ENCODE data around the gene RHPN2.
"Not testable (repeated sequence)": the region's sequence is repeated elsewhere in the genome, so short reads cannot be mapped to it uniquely, and the experiment has no call there.

The RHPN2 gene

GRCh38 chr19:32945260-32945659 lies 119.4 kb downstream of the RHPN2 start:
- Histone ChIP-seq H3K9ac (ENCODE audit: low read depth, low read length, poor library complexity, severe bottlenecking) (no peak overlapping the region), H3K27me3 (ENCODE audit: insufficient read depth, low read length, poor library complexity, severe bottlenecking) (no peaks in the 10 kb centered on the region), H3F3A (ENCODE audit: low read depth) (no peaks in the 10 kb centered on the region), H3K9me2 (replicated peaks; ENCODE audit: low read depth, low read length) (no peaks in the 10 kb centered on the region), H3K79me2 (ENCODE audit: insufficient read depth, low read length) (no peaks in the 10 kb centered on the region), H4K20me1 (ENCODE audit: insufficient read depth, low read length, poor library complexity, severe bottlenecking) (no peaks in the 10 kb centered on the region), H3K4me2 (ENCODE audit: low read depth, low read length, poor library complexity, severe bottlenecking) (no peak overlapping the region), H3K4me1 (ENCODE audit: insufficient read depth, low read length, poor library complexity, severe bottlenecking) (no peaks in the 10 kb centered on the region), H2AFZ (ENCODE audit: low read length) (no peak overlapping the region), H3K9me3 (ENCODE audit: insufficient read depth, low read depth, low read length) (no peaks in the 10 kb centered on the region), H3K4me3 (ENCODE audit: low read length, poor library complexity, severe bottlenecking) (no peak overlapping the region), H3K36me3 (ENCODE audit: insufficient read depth, low read length) (peaks cover 22% of the 10 kb centered on the region; the same call in 1 of the 2 replicates)
- TF ChIP-seq EZH2phosphoT487 (IDR thresholded peaks at IDR 0.05; ENCODE audit: borderline replicate concordance) (no peak), CTCF (conservative IDR thresholded peaks at IDR 0.05; ENCODE audit: low read length) (no peak)

- H3K27me3 ChIP-seq (ENCODE audit: insufficient read depth, low read length, poor library complexity, severe bottlenecking); H2AFZ ChIP-seq (ENCODE audit: low read length); H3K9me3 ChIP-seq (ENCODE audit: insufficient read depth, low read depth, low read length); H3F3A ChIP-seq (ENCODE audit: low read depth); H3K4me3 ChIP-seq (ENCODE audit: low read length, poor library complexity, severe bottlenecking); H3K4me1 ChIP-seq (ENCODE audit: insufficient read depth, low read length, poor library complexity, severe bottlenecking); H3K79me2 ChIP-seq (ENCODE audit: insufficient read depth, low read length); H3K9ac ChIP-seq (ENCODE audit: low read depth, low read length, poor library complexity, severe bottlenecking); H4K20me1 ChIP-seq (ENCODE audit: insufficient read depth, low read length, poor library complexity, severe bottlenecking); H3K4me2 ChIP-seq (ENCODE audit: low read depth, low read length, poor library complexity, severe bottlenecking); H3K9me2 ChIP-seq (replicated peaks; ENCODE audit: low read depth, low read length): not testable (repeated sequence)
- H3K36me3 ChIP-seq (ENCODE audit: insufficient read depth, low read length): peaks cover 16% of the 10 kb centered on the region; the same call in 1 of the 2 replicates
These were observed 123.4 kb downstream of the RHPN2 start for GRCh38 chr19:32941273-32941672.

DNA sequence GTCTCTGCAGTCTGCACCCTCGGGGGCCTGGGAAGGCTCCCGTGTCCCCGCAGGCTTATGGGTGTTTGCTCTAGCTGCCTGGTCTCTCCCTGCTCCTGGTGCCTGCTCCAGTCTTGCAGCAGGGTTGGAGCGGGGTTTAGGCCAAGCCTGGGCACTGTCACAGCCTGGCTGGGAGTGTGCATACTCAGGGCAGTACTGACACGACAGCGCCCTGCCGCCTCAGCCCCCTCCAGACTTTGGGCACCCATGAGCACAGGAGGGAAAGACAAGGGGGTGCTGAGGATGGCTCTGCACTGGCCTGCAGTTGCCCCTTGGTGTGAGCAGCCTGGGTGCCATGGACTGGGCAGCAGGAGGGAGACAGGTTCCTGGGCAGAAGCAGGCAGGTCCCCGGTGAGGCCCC lies 128.6 kb downstream of the RHPN2 start:
- Histone ChIP-seq H3K4me1 (ENCODE audit: insufficient read depth, low read length, poor library complexity, severe bottlenecking) (no peaks in the 10 kb centered on the region), H3K9me3 (ENCODE audit: insufficient read depth, low read depth, low read length) (no peaks in the 10 kb centered on the region), H3K4me2 (ENCODE audit: low read depth, low read length, poor library complexity, severe bottlenecking) (no peak overlapping the region), H3K9me2 (replicated peaks; ENCODE audit: low read depth, low read length) (no peaks in the 10 kb centered on the region), H3K27me3 (ENCODE audit: insufficient read depth, low read length, poor library complexity, severe bottlenecking) (no peaks in the 10 kb centered on the region), H3K79me2 (ENCODE audit: insufficient read depth, low read length) (no peaks in the 10 kb centered on the region), H3K36me3 (ENCODE audit: insufficient read depth, low read length) (peaks cover 5% of the 10 kb centered on the region; the same call in 1 of the 2 replicates), H3K9ac (ENCODE audit: low read depth, low read length, poor library complexity, severe bottlenecking) (no peak overlapping the region), H4K20me1 (ENCODE audit: insufficient read depth, low read length, poor library complexity, severe bottlenecking) (no peaks in the 10 kb centered on the region), H3K4me3 (ENCODE audit: low read length, poor library complexity, severe bottlenecking) (no peak overlapping the region), H2AFZ (ENCODE audit: low read length) (no peak overlapping the region), H3F3A (ENCODE audit: low read depth) (no peaks in the 10 kb centered on the region)
- TF ChIP-seq CTCF (conservative IDR thresholded peaks at IDR 0.05; ENCODE audit: low read length) (no peak), EZH2phosphoT487 (IDR thresholded peaks at IDR 0.05; ENCODE audit: borderline replicate concordance) (no peak)

- Histone ChIP-seq H3F3A (ENCODE audit: low read depth) (no peaks in the 10 kb centered on the region), H3K27me3 (ENCODE audit: insufficient read depth, low read length, poor library complexity, severe bottlenecking) (no peaks in the 10 kb centered on the region), H3K9me3 (ENCODE audit: insufficient read depth, low read depth, low read length) (no peaks in the 10 kb centered on the region), H3K36me3 (ENCODE audit: insufficient read depth, low read length) (peaks cover 5% of the 10 kb centered on the region; the same call in 1 of the 2 replicates), H4K20me1 (ENCODE audit: insufficient read depth, low read length, poor library complexity, severe bottlenecking) (no peaks in the 10 kb centered on the region), H3K9me2 (replicated peaks; ENCODE audit: low read depth, low read length) (no peaks in the 10 kb centered on the region), H2AFZ (ENCODE audit: low read length) (no peak overlapping the region), H3K4me2 (ENCODE audit: low read depth, low read length, poor library complexity, severe bottlenecking) (no peak overlapping the region), H3K79me2 (ENCODE audit: insufficient read depth, low read length) (no peaks in the 10 kb centered on the region), H3K4me1 (ENCODE audit: insufficient read depth, low read length, poor library complexity, severe bottlenecking) (no peaks in the 10 kb centered on the region), H3K4me3 (ENCODE audit: low read length, poor library complexity, severe bottlenecking) (no peak overlapping the region), H3K9ac (ENCODE audit: low read depth, low read length, poor library complexity, severe bottlenecking) (no peak overlapping the region)
- TF ChIP-seq CTCF (conservative IDR thresholded peaks at IDR 0.05; ENCODE audit: low read length) (no peak), EZH2phosphoT487 (IDR thresholded peaks at IDR 0.05; ENCODE audit: borderline replicate concordance) (no peak)
These were observed 129.1 kb downstream of the RHPN2 start for GRCh38 chr19:32935629-32936028.

Measured in Loucy (cell line).